GM21381 (cell line): ENCODE data around the gene TPM4.

Source experiments
- ATAC-seq: cut with Tn5 transposase; IDR thresholded peaks from one replicate; pipeline ENCODE4 v1.9.1; 2021; ENCODE audit warnings: mild to moderate bottlenecking, moderate library complexity; ENCODE audit not compliant: unreplicated experiment

Gene TPM4

GRCh38 chr19:16041299-16041990 is 34.9 kb upstream of the TPM4 start:
- ATAC-seq: no peak

- no peak for ATAC-seq
Observed at GRCh38 chr19:16041991-16042386, 34.3 kb upstream of the TPM4 start.

- ATAC-seq: no peak
Observed at GRCh38 chr19:16042533-16043085, 33.7 kb upstream of the TPM4 start.

- ATAC-seq: no peak
Observed at GRCh38 chr19:16043156-16043757, 33.0 kb upstream of the TPM4 start.

GRCh38 chr19:16044746-16045145 is 31.5 kb upstream of the TPM4 start:
- ATAC-seq: no peak

- ATAC-seq: no peak
Observed at GRCh38 chr19:16045171-16045570, 31.1 kb upstream of the TPM4 start.

GRCh38 chr19:16045893-16046292 is 30.4 kb upstream of the TPM4 start:
- ATAC-seq: no peak

GRCh38 chr19:16048583-16048982 is 27.7 kb upstream of the TPM4 start:
- ATAC-seq: no peak

- ATAC-seq: no peak
Observed at GRCh38 chr19:16051254-16052025, 24.9 kb upstream of the TPM4 start.

- ATAC-seq: no peak
Observed at GRCh38 chr19:16052353-16052752, 23.9 kb upstream of the TPM4 start.

- ATAC-seq: no peak
Observed at GRCh38 chr19:16057062-16057461, 19.2 kb upstream of the TPM4 start.

GRCh38 chr19:16060294-16060693 is 16.0 kb upstream of the TPM4 start:
- ATAC-seq: no peak

GRCh38 chr19:16061943-16062342 is 14.4 kb upstream of the TPM4 start:
- ATAC-seq: no peak

- ATAC-seq: no peak
Observed at GRCh38 chr19:16062789-16063188, 13.5 kb upstream of the TPM4 start.

- ATAC-seq: no peak
Observed at GRCh38 chr19:16064209-16064889, 11.9 kb upstream of the TPM4 start.

- no peak for ATAC-seq
Observed at GRCh38 chr19:16066611-16067104, 9.6 kb upstream of the TPM4 start.

- ATAC-seq: no peak
Observed at GRCh38 chr19:16067205-16067938, 8.9 kb upstream of the TPM4 start.

GRCh38 chr19:16068696-16069259 is 7.5 kb upstream of the TPM4 start:
- ATAC-seq: no peak

- no peak for ATAC-seq
Observed at GRCh38 chr19:16069813-16070365, 6.4 kb upstream of the TPM4 start.
